HG03039 (cell line): ENCODE measurements around the gene CA12.

Experiments
- ATAC-seq: cut with Tn5 transposase; IDR thresholded peaks from one replicate; pipeline ENCODE4 v1.9.1; 2021; ENCODE audit warnings: mild to moderate bottlenecking, moderate library complexity; ENCODE audit not compliant: unreplicated experiment

CA12 gene

GRCh38 chr15:63402498-63403253, 21.0 kb upstream of the CA12 start:
- no peak for ATAC-seq

GRCh38 chr15:63401714-63402497, 20.3 kb upstream of the CA12 start:
- no peak for ATAC-seq

- ATAC-seq = no peak
Measured at GRCh38 chr15:63401078-63401477, 19.4 kb upstream of the CA12 start.

GRCh38 chr15:63398456-63398855, 16.8 kb upstream of the CA12 start:
- no peak for ATAC-seq

GRCh38 chr15:63396152-63396928, 14.7 kb upstream of the CA12 start:
- ATAC-seq = no peak

GRCh38 chr15:63395730-63396151, 14.1 kb upstream of the CA12 start:
- no peak for ATAC-seq

- ATAC-seq = no peak
Measured at GRCh38 chr15:63392361-63393009, 10.8 kb upstream of the CA12 start.

- no peak for ATAC-seq
Measured at GRCh38 chr15:63391669-63392360, 10.2 kb upstream of the CA12 start.

- no peak for ATAC-seq
Measured at GRCh38 chr15:63390689-63391088, 9.0 kb upstream of the CA12 start.

GRCh38 chr15:63389902-63390670, 8.4 kb upstream of the CA12 start:
- ATAC-seq = no peak

- ATAC-seq = no peak
Measured at GRCh38 chr15:63388511-63388910, 6.9 kb upstream of the CA12 start.

GRCh38 chr15:63387748-63388493, 6.3 kb upstream of the CA12 start:
- ATAC-seq = no peak

- no peak for ATAC-seq
Measured at GRCh38 chr15:63385911-63386531, 4.4 kb upstream of the CA12 start.

- ATAC-seq = no peak
Measured at GRCh38 chr15:63384906-63385305, 3.3 kb upstream of the CA12 start.

- ATAC-seq = no peak
Measured at GRCh38 chr15:63382966-63383710, 1.5 kb upstream of the CA12 start.

- ATAC-seq = no peak
Measured at GRCh38 chr15:63380808-63381282, 801 bp downstream of the CA12 start.

GRCh38 chr15:63380151-63380807, 1.4 kb downstream of the CA12 start:
- ATAC-seq = no peak
